Measurements from ENCODE around the gene SELE. TPM values are rescaled to one million over a fixed set of nuclear protein-coding genes. Genes with fewer than 3 reads are reported as not detected.

The SELE gene
- total and polyA plus RNA-seq, 2 donors from 2014 or later, result 0.92 to 4.5 TPM

DNA sequence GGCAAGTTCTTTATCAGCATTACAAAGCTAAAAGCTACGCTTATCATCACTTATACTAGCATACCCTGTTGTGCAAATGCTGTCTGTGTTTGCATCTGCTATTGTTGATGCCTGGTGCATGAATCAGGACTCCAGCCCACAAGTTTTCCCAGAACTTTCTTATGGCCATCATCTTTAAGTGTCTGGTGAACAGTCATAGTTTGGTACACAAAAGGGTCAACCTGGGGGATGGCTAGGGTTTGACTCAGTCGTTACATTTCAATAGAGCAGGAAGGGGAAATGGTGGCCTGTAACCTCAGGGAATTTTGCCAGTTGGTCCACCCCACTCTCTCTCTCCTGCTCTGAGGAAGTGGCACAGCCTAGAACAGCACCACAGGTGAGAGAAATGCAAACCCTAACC is 57.9 kb downstream of the SELE start:
- TF ChIP-seq, protein P1, sequence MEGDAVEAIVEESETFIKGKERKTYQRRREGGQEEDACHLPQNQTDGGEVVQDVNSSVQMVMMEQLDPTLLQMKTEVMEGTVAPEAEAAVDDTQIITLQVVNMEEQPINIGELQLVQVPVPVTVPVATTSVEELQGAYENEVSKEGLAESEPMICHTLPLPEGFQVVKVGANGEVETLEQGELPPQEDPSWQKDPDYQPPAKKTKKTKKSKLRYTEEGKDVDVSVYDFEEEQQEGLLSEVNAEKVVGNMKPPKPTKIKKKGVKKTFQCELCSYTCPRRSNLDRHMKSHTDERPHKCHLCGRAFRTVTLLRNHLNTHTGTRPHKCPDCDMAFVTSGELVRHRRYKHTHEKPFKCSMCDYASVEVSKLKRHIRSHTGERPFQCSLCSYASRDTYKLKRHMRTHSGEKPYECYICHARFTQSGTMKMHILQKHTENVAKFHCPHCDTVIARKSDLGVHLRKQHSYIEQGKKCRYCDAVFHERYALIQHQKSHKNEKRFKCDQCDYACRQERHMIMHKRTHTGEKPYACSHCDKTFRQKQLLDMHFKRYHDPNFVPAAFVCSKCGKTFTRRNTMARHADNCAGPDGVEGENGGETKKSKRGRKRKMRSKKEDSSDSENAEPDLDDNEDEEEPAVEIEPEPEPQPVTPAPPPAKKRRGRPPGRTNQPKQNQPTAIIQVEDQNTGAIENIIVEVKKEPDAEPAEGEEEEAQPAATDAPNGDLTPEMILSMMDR (IDR thresholded peaks at IDR 0.05; ENCODE audit: borderline replicate concordance, extremely low read depth, insufficient read depth), result no peak
- Histone ChIP-seq H3K9ac (ENCODE audit: low read length in 3 of 3) (no peak overlapping the region), H3K27ac (ENCODE audit: low read depth in 2 of 2, low read length in 2 of 2) (no peak overlapping the region), H3K4me1 (ENCODE audit: control insufficient read depth in 2 of 3, insufficient read depth in 2 of 3, low read depth in 1 of 3, low read length in 3 of 3) (no peaks in the 10 kb centered on the region), H3K4me3 (ENCODE audit: low read length in 3 of 3) (no peak overlapping the region), H3K9me3 (ENCODE audit: control insufficient read depth in 2 of 3, insufficient read depth in 1 of 3, low read length in 3 of 3) (peaks cover 0 to 4% (median 0%) of the 10 kb centered on the region in 3 donors), H3K36me3 (ENCODE audit: control insufficient read depth in 2 of 3, insufficient read depth in 3 of 3, low read length in 3 of 3) (no peaks in the 10 kb centered on the region), H3K27me3 (ENCODE audit: control insufficient read depth, insufficient read depth, low read length) (no peaks in the 10 kb centered on the region)
- DNase-seq (no peak), FAIRE-seq (no peak)
- intact Hi-C loops (cut with DNase I), result no loop called here

Other genes starting within 250 kb of the SELE start
- gene SLC19A2, start 248.1 kb downstream of the SELE start, total RNA-seq, result 7.8 TPM
- gene SLC19A2, start 248.1 kb downstream of the SELE start, polyA plus RNA-seq (ENCODE audit: insufficient read depth, low read depth, low replicate concordance), result 10.9 TPM
- gene F5, start 147.6 kb downstream of the SELE start, total RNA-seq, result 3.8 TPM
- gene F5, start 147.6 kb downstream of the SELE start, polyA plus RNA-seq (ENCODE audit: insufficient read depth, low read depth, low replicate concordance), result 5.1 TPM
- 19.4 TPM for gene SELP, start 104.0 kb downstream of the SELE start, total RNA-seq
- gene SELP, start 104.0 kb downstream of the SELE start, polyA plus RNA-seq (ENCODE audit: insufficient read depth, low read depth, low replicate concordance), result 12.5 TPM
- gene SELL, start 22.5 kb downstream of the SELE start, total RNA-seq, result 9.8 TPM
- gene SELL, start 22.5 kb downstream of the SELE start, polyA plus RNA-seq (ENCODE audit: insufficient read depth, low read depth, low replicate concordance), result 1.3 TPM
- 8.7 TPM for gene METTL18, start 60.8 kb upstream of the SELE start, total RNA-seq
- 8.5 TPM for gene METTL18, start 60.8 kb upstream of the SELE start, polyA plus RNA-seq (ENCODE audit: insufficient read depth, low read depth, low replicate concordance)
- gene SCYL3, start 159.8 kb upstream of the SELE start, total RNA-seq, result 14.8 TPM
- 5.6 TPM for gene SCYL3, start 159.8 kb upstream of the SELE start, polyA plus RNA-seq (ENCODE audit: insufficient read depth, low read depth, low replicate concordance)

Data from kidney (tissue), 14 donors.